AG04449 (cell line): ENCODE results near the gene IL10RA.

Experiments used
- CTCF ChIA-PET: fragments of 350-600 bp; formaldehyde crosslinking; extraction: SDS; loops from one replicate; lab custom pipeline; 2021; ENCODE audit warnings: antibody characterized with exemption; lab: Yijun Ruan, JAX
- POLR2A ChIA-PET: fragments of 400-600, 350-600 bp; formaldehyde crosslinking; extraction: SDS; loops from one replicate; lab custom pipeline; 2020; ENCODE audit warnings: antibody characterized with exemption, inconsistent platforms; lab: Yijun Ruan, JAX
- DNase-seq: peaks from one replicate; pipeline ENCODE4 v3.0.0-alpha.2; 2010; ENCODE audit warnings: low read depth, low spot score
- H3K4me3 ChIP-seq: 2 replicates; pipeline ENCODE4 v1.5.1; 2011; ENCODE audit warnings: low read depth, mild to moderate bottlenecking, control low read depth, low read length
- CTCF ChIP-seq: IDR thresholded peaks from one replicate; pipeline ENCODE4 v1.5.1; 2011; ENCODE audit warnings: mild to moderate bottlenecking, moderate library complexity, low read length, control low read depth, inconsistent platforms; ENCODE audit not compliant: insufficient read depth; ENCODE audit errors: missing control alignments

Gene IL10RA

GRCh38 chr11:118009864-118010737 is 23.9 kb downstream of the IL10RA start:
- ChIA-PET POLR2A (no interaction called here), CTCF (no interaction called here)
- no peak for DNase-seq
- H3K4me3 ChIP-seq = no peak overlapping the region
- TF ChIP-seq CTCF = no peak

DNA sequence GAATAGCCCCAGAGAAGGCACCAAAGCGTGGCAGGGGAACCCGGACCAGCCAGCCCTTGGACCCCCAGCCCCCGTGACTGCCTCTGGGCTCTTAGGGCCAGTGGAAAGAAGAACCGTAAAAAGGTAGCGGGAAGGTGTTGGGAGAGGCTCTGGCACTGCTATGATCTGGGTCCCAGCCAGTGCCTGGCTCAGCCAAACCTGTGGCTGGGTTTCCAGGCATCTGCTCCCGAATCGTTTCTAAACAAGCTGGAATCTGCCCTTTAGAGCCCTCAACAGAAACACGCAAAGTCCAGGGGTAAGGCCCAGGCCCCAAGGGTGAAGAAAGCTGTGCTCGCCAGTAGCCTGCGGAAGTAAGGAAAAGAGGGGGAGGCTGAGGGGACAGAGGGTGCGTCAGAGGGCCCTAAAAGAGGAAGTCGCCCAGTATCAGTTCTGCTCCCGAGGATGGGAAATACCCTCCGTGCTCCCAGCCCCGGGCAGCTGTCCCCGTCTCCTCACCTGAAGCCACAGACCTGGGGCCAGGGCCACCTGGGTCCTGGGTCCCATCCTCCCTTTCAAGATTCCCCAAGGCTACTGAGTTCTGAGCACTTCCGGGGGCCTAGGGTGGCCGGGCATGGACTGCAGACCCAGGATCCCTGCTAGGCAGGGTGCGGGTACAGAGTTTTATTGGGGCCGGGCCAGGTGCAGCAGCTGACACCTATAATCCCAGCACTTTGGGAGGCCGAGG is 24.7 kb downstream of the IL10RA start:
- DNase-seq = no peak
- CTCF ChIA-PET = no interaction called here
- no peak for TF ChIP-seq CTCF
- POLR2A ChIA-PET = no interaction called here
- no peak overlapping the region for H3K4me3 ChIP-seq

- ChIA-PET CTCF (no interaction called here), POLR2A (no interaction called here)
- DNase-seq = no peak
- no peak overlapping the region for H3K4me3 ChIP-seq
- no peak for TF ChIP-seq CTCF
These were observed 26.0 kb downstream of the IL10RA start for GRCh38 chr11:118012083-118012669.

GRCh38 chr11:118014022-118014421 is 27.8 kb downstream of the IL10RA start:
- no peak for TF ChIP-seq CTCF
- H3K4me3 ChIP-seq = no peak overlapping the region
- POLR2A ChIA-PET = no interaction called here
- CTCF ChIA-PET = no interaction called here
- DNase-seq = no peak

DNA sequence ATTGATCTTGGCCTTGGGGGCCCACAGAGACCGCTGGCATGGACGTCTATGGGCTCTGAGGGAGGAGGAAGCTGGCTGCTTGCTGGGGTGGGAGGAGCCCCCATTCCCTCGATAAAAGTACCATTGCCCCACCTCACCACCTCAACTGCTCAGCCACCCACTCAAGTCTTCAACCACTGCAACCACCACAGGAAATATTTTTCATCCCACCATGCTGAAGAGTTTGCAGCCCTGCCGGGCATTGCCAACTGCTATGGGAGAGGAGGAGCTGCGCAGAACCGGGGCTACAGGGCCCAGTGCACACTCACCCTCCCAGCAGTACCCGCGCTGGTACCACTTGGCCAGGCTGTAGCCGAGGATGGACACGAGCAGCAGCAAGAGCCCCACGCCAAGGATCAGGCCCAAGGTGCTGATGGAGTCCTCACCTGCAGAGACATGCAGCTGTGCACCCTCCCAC is 29.2 kb downstream of the IL10RA start:
- CTCF ChIA-PET = interaction anchor here (1.1 kb wide), 1 partner anchor 66 kb away, joined by 4 read pairs; no protein-coding TSS in a partner anchor
- DNase-seq = no peak
- TF ChIP-seq CTCF = no peak
- H3K4me3 ChIP-seq = no peak overlapping the region
- POLR2A ChIA-PET = no interaction called here

GRCh38 chr11:118016104-118016503 is 29.9 kb downstream of the IL10RA start:
- CTCF ChIA-PET = interaction anchor here (1.1 kb wide), 1 partner anchor 67 kb away, joined by 4 read pairs; no protein-coding TSS in a partner anchor
- no peak for TF ChIP-seq CTCF
- H3K4me3 ChIP-seq = no peak overlapping the region
- POLR2A ChIA-PET = no interaction called here
- DNase-seq = no peak
